Inflammatory macrophage treated with lipopolysaccharide for 4 hours (primary cell): Measurements from ENCODE around the gene BET1L.
"Not testable (repeated sequence)": the region's sequence is repeated elsewhere in the genome, so short reads cannot be mapped to it uniquely, and the experiment has no call there.

Experiments used
- DNase-seq: peaks from one replicate; pipeline ENCODE4 v3.0.0-alpha.2; 2020

The BET1L gene

GRCh38 chr11:208917-209260 lies 1.7 kb upstream of the BET1L start:
- DNase-seq = no peak

GRCh38 chr11:208181-208916 lies 1.1 kb upstream of the BET1L start:
- peak; percentile 85 for DNase-seq

- peak; percentile 71 for DNase-seq
These were observed 623 bp upstream of the BET1L start for GRCh38 chr11:207863-208180.

GRCh38 chr11:206526-207207 lies 532 bp downstream of the BET1L start:
- peak; percentile 21 for DNase-seq

DNA sequence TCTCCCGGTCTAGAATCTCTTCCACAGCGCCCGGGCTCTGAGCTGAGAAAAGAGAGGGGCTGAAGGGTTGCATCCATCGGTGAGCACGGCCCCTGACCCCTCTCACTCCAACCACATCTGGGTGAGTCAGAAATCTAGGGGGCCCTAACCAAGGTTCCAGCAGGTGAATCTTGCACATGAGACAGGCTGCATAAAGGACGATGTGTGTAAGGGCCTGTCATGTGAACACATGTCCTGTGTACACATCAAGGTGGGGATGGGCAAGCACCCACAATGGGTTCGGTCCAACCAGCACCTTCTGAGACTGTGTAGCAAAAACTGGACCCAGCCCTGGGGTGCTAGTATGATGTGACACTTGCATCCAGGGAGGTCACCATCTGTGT lies 1.2 kb downstream of the BET1L start:
- no peak for DNase-seq

GRCh38 chr11:205221-206001 lies 1.8 kb downstream of the BET1L start:
- no peak for DNase-seq

DNA sequence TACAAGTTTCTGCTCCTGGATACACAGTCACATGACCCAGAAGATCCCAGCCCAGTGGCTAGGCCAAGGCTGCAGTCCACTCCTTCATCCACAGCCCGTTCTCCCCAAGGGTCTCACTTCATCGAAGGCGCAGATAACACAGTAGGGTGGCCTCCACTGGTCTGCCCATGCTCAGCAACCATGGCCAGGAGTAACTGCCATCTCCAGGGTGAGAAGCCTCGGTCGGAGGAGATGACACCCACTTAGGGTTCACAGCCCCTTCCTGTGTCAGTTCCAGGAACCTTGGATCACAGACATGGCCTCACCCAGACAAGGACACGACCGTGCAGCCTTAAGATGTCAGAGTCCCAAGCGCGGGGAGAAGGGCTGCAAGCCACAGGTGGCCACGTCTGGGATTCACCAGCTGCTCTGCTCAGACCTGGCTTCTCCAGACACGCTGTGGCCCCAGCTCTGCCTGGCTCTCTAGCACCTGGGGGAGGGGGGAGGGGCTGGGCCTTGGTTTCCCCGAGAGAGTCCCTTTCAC lies 2.6 kb downstream of the BET1L start:
- DNase-seq = no peak

DNA sequence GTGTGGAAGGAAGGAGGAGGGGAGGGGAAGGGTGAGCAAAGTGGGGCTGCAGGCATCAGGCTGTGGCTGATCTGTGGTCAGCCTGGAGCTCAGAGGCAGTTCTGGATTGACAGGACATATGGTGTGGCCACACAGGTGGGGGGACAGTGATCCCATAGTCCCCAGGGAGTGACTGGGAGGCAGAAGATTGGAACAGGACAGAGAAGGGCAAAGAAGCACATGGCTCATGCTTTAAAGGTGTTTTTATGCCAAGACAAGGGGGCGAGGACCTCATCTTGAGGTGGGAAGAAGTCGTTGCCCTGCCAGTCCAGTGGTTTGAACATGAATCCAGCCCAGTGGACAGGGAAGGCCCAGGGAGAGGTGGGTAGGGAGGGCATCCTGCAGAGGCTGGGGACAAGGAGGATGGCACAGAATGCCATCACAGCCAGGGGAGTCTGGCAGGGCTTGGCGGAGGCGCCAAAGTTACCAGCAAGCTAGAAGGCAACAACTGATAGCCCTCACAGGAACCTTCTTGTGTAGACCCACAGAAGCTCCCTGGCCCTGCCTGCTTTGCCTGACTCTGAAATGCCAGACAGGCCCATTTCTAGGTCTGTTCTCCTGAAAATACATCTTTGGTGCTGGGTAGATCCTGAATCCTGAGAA lies 3.1 kb downstream of the BET1L start:
- DNase-seq = no peak

GRCh38 chr11:203056-203944 lies 3.9 kb downstream of the BET1L start:
- no peak for DNase-seq

DNA sequence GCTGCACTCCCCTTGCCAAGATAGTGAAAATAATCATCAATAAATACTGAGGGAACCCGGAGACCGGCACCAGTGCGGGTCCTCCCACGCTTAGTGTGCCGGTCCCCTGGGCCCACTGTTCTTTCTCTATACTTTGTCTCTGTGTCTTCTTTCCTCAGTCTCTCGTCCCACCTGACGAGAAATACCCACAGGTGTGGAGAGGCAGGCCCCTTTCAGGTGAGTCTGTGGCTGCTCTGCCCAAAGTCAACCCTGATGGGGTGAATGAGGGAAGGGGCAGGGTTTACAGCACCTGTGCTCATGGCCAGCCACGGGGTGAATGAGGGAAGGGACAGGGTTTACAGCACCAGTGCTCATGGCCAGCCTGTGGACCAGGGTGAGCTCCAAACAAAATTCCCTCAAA lies 4.7 kb downstream of the BET1L start:
- DNase-seq = no peak

GRCh38 chr11:201966-202365 lies 5.2 kb downstream of the BET1L start:
- DNase-seq = peak; percentile 17

DNA sequence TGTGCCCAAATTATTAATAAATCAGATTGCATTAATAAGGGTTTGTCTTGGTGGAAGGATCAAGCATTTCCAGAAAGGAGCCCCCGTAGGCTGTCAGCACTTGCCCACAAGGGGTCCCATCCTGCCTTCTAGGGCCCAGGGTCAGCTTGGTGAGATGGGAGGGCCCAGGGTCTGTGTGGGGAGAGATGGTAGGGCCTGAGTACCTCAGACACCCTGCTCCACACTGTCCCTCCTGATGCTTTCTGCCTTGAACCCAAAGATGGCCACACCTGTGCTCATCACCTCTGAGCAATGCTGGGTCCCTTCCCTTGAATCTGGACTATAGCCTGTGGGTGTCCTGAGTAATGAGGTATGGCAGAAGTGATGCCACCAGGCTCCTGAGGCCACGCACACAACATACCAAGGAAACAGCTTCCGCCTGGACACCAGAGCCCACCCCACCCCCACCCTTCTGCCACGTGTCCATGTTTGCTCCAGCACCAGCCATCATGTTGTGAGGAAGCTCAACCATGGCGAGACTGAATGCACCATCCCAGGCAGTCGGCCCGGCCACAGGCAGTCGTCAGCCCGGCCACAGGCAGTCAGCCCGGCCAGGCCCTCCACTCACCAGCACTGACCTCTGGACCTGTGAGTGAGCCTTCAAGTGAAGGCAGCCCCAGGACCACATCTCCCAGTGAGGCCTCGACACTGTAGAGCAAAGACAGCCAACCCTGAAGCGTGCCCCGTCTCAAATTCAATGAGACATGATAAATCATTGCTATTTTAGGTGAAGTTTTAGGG lies 6.8 kb downstream of the BET1L start:
- DNase-seq = no peak

DNA sequence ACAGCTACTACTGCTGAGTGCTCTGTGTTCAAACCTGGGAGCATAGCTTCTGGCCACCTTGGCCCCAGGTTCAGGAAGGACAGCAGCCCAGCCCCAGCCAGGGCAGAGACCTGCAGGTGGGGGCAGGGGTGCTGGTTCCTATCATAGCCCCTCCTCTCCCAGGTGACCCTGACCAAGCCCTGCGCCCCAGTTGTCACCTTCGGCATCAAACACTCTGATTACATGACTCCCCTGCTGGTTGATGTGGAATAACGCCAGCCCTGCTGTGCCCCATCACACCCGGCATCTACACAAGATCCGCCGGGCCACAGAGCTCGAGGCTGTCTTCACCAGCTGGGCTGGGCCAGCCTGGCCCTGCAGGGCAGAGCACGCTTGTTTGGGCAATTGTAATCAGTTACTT lies 7.4 kb downstream of the BET1L start:
- DNase-seq = no peak

GRCh38 chr11:199004-199581 lies 8.1 kb downstream of the BET1L start:
- DNase-seq = no peak

DNA sequence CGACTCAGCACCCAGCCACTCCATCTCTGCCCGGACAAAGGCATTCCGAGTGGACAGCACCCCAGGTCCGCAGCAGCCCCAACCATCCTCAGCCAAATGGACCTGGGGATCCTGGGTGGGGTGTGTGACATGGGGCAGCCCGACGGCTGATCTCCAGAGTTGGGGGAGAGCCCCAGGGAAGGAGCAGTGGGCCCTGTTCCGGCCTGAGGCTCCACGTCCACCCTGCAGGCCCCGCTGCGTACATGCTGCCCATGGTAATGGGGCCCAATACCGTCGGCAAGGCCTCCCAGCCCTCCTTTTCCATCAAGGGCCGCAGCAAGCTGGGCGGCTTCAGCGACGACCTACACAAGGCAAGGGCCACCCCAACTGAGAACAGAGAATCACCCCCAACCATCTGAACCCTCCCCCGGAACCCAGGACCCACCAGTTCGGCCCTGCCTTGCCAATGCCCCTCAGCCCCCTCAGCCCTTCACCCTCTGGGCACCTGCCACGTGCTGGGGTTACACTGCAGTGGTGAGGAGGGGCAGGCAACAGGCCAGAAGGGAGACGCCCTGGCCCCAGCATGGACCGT lies 8.9 kb downstream of the BET1L start:
- DNase-seq = no peak

GRCh38 chr11:197741-198235 lies 9.4 kb downstream of the BET1L start:
- no peak for DNase-seq

- DNase-seq = no peak
These were observed 10.1 kb downstream of the BET1L start for GRCh38 chr11:196786-197731.

GRCh38 chr11:193481-193880 lies 13.7 kb downstream of the BET1L start:
- not testable (repeated sequence) for DNase-seq

- not testable (repeated sequence) for DNase-seq
These were observed 14.5 kb downstream of the BET1L start, which contains the start of gene SCGB1C1 for GRCh38 chr11:192674-193128. Gene SCGB1C1 (plus strand): TSS chr11:193078. CDS start chr11:193100, 22 bp downstream.
